ENCODE measurements around the gene HS6ST1.

Gene HS6ST1

DNA sequence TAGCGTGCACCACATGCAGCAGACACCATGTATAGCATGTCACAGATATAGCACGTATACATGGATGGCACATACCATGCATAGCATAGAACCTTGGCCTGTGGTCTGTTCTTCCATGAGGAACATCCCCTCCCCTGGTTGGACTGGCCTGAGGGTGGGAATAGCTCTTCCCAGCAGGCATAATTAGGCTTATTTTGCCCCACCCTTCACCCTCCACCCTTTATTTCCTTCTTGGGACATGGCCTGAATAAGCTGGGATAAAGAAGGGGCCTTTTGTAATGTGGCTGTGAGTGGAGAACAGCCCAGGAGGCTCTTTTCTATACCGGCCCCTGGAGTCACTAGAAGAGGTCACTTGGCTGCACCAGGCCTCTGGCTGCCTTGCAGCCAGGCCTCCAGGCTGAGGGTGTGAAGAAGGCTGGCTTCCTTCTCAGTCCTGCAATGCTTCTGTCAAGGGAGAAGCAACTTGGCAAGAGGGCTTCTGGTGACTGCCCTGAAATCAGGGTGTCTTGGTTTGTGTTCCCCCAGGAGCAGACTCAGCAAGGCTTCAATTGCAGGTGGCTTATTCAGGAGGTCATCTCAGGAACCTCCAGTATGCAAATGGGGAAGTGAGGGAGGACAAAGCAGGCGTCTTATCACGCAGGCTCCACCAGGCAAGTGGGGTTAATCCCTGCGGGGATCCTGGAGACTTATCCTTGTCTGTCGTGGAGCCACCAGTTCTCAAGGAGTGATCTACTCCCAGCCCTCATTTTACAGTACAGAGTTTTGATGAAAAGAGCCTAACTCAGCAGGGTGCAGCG is 68.2 kb downstream of the HS6ST1 start:
- in situ Hi-C loops (cut with HindIII; ENCODE audit: low sequenced_read_pairs), result no loop called here

- in situ Hi-C loops (cut with HindIII; ENCODE audit: low sequenced_read_pairs), result no loop called here
Measured at GRCh38 chr2:128249555-128249954, 69.1 kb downstream of the HS6ST1 start.

- in situ Hi-C loops (cut with HindIII; ENCODE audit: low sequenced_read_pairs), result no loop called here
Measured at GRCh38 chr2:128245813-128246212, 72.9 kb downstream of the HS6ST1 start.

DNA sequence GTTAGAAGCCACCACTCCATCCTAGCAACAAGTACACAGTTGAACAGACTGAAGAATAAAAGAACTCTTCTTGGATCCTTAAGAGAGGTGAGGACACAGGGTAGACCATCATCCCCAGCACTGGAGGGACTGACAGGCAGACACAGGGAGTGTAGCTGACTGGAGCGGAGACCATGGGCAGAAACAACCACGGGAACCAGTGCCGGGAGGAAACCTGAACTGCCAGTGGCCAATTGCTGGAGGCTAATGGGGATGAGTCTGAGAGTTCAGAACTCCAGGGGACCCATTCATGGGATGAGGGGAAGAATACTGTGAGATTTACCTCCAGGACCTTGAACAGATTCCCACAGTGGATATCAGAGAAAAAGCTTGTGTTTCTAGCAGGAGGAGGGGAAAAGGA is 76.8 kb downstream of the HS6ST1 start:
- in situ Hi-C loops (cut with HindIII; ENCODE audit: low sequenced_read_pairs), result no loop called here

DNA sequence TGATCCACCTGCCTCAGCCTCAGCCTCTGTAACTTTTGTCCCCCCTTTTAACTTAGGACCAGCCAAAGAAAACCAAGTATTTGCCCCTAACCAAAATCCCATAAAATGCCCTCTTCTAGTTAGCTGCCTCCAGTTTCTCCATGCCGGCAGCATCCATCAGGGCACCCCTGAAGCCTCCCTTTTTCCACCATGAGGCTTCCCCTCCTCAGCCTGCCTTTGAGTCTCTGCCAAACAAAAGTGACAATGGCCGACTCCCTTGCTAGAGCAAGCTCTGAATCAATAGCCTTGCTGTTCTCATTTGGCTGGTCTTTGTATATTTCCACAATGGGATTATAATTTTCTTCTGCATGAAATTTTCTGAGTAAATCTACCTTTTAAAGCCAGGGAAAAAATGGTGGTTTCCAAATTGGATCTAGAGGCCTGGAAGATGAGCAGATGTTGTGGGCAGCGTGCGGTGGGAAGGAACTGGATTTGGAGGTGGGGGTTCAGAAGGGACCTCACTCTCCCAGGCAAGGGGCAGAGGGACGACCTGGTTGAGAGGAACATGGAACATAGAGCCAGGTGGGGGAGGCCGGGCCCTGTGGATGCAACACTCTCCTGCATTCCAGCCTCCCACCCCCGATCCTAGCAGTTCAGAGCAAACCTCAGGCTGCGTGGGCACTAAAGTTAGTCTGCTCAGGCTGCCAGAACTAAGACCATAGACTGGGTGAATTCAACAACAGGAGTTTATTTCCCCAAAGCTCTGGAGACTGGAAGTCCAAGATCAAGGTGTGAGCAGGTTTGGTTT is 80.6 kb downstream of the HS6ST1 start:
- in situ Hi-C loops (cut with HindIII; ENCODE audit: low sequenced_read_pairs), result no loop called here

- in situ Hi-C loops (cut with HindIII; ENCODE audit: low sequenced_read_pairs), result no loop called here
Measured at GRCh38 chr2:128237081-128237534, 81.6 kb downstream of the HS6ST1 start.

GRCh38 chr2:128236491-128237035 is 82.1 kb downstream of the HS6ST1 start:
- in situ Hi-C loops (cut with HindIII; ENCODE audit: low sequenced_read_pairs), result no loop called here

DNA sequence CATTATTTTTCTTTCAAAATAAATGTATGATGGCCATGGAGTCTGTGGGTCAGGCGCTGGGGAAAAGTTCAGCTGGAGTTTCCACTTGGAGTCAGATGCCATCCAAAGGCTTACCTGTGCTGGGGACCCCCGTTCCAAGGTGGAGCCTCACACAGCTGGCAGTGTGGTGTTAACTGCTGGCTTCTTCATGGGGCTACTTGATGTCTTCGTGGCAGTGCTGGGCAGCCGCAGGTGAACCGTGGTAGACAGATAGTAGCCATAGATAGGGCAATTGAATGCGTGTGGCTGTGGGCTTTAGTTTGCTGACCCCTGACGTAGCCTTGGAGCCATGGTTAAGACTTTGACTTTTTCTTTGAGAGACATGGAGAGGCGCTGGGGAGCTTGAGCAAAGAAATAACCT is 83.1 kb downstream of the HS6ST1 start:
- in situ Hi-C loops (cut with HindIII; ENCODE audit: low sequenced_read_pairs), result no loop called here

- in situ Hi-C loops (cut with HindIII; ENCODE audit: low sequenced_read_pairs), result no loop called here
Measured at GRCh38 chr2:128234613-128235012, 84.1 kb downstream of the HS6ST1 start.

DNA sequence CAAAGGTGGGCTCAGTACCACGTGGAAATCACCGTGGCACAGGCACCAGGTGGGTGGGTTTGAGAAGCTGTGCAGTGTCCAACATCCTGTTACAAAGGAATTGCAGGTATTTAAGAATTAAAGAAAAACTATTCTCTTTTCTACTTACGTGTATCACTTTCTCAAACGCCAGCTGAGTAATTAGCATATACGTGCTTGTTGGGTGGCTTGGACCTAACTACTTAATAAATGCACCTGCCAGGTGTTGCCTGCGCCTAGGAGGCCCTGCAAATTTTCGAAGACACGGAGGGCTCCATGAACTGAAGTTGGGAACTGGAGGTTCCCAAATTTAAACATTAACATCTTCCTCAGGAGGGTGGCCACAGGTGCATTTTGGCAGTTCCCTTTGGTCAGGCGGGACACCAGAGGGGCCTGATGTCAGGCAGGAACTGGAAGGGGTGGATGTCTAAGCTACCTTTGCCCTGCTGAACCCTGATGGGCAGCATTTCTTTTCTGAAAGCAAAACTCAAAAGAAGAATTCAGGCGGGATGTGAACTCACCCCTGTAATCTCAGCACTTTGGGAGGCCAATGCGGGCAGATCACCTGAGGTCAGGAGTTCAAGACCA is 84.8 kb downstream of the HS6ST1 start:
- in situ Hi-C loops (cut with HindIII; ENCODE audit: low sequenced_read_pairs), result no loop called here

DNA sequence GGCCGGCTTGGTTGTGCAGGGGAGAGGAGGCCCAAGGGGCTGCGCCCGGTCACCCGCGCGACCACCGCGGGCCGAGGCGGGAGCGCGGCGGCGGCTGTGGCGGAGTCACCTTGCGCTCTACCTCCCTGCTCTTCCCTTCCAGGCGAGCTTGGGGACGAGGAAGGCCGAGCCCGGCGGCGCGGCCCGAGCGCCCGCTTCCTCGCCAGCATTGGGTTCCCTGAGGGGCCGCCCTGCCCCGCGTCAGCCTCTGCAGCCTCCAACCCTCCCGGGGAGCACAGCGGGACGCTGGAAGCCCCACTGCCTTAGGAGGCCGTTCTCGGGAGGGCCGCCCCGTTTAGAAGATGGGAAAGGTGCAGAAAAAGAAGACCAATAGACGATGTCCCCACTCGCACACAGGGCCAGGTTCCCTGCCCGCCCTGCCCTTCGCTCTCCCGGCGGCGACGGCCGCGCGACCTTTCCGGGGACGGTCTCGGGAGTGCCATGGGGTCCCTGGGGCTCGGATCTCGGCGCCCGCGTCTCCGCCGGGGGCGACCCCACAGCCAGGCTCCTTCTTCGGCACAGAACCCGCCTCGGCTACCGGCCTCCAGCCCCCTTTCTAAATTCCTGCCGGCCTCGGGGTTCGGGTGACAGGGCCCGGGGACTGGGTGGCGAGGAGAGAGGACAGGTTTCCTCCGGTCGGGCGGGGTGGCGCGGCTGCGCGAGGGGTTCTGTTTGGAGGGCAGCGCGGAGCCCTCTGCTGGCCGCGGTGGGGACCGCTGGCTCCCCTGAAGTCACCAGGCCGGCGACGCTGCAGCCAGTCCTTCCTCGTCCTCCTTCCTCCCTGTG is 85.5 kb downstream of the HS6ST1 start:
- in situ Hi-C loops (cut with HindIII; ENCODE audit: low sequenced_read_pairs), result no loop called here

GRCh38 chr2:128228894-128229293 is 89.8 kb downstream of the HS6ST1 start:
- in situ Hi-C loops (cut with HindIII; ENCODE audit: low sequenced_read_pairs), result no loop called here

GRCh38 chr2:128227862-128228261 is 90.8 kb downstream of the HS6ST1 start:
- in situ Hi-C loops (cut with HindIII; ENCODE audit: low sequenced_read_pairs), result no loop called here

DNA sequence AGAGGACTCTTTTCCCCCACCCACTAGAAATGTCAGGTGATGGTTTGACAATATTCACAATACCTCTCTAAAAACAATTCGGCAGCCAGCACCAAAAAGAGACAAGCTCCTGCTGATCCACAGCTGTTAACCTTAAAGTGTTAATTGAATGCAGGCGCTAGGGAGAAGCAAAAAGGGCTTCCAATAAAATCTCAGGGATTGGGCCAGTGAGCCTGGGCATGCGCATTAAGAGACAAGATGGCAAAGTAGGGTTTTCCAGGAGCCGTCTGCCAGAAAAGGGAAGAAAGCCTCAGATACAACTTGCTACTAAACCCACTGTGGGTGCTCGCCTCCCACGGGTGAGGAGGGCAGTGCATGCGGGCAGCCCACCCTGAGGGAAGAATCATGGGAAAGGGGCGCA is 98.8 kb downstream of the HS6ST1 start:
- in situ Hi-C loops (cut with HindIII; ENCODE audit: low sequenced_read_pairs), result no loop called here

GRCh38 chr2:128217671-128218070 is 101.0 kb downstream of the HS6ST1 start:
- in situ Hi-C loops (cut with HindIII; ENCODE audit: low sequenced_read_pairs), result no loop called here

DNA sequence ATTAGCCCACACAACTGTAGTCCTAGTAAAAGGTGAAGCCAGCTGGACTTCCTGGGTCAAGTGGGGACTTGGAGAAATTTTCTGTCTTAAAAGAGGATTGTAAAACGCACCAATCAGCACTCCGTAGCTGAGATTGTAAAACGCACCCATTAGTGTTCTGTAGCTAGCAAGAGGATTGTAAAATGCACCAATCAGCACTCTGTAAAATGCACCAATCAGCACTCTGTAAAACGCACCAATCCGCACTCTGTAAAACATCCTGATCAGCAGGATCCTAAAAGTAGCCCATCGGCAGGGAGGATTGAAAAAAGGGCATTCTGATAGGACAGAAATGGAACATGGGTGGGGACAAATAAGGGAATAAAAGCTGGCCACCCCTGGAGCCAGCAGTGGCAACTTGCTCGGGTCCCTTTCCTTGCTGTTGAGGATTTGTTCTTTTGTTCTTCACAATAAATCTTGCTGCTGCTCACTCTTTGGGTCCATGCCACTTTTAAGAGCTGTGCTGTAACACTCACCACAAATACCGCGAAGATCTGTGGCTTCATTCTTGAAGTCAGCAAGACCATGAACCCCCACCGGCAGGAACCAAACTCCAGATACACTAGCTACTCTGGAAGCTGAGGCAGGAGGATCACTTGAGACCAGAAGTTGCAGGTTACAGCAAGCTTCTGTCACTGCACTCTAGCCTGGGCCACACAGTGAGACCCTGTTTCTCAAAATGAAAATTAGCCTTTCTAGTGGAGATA is 102.6 kb downstream of the HS6ST1 start:
- in situ Hi-C loops (cut with HindIII; ENCODE audit: low sequenced_read_pairs), result no loop called here

Data from DLD1 (cell line).